OCI-M2 (cell line): Measurements from ENCODE around the gene MRPL12.
"Not testable (repeated sequence)": the region's sequence is repeated elsewhere in the genome, so short reads cannot be mapped to it uniquely, and the experiment has no call there.

Experiments used
- DNase-seq: peaks from one replicate; lab custom pipeline; 2025; ENCODE audit not compliant: unreplicated experiment; lab: John Stamatoyannopoulos, UW

Gene MRPL12

DNA sequence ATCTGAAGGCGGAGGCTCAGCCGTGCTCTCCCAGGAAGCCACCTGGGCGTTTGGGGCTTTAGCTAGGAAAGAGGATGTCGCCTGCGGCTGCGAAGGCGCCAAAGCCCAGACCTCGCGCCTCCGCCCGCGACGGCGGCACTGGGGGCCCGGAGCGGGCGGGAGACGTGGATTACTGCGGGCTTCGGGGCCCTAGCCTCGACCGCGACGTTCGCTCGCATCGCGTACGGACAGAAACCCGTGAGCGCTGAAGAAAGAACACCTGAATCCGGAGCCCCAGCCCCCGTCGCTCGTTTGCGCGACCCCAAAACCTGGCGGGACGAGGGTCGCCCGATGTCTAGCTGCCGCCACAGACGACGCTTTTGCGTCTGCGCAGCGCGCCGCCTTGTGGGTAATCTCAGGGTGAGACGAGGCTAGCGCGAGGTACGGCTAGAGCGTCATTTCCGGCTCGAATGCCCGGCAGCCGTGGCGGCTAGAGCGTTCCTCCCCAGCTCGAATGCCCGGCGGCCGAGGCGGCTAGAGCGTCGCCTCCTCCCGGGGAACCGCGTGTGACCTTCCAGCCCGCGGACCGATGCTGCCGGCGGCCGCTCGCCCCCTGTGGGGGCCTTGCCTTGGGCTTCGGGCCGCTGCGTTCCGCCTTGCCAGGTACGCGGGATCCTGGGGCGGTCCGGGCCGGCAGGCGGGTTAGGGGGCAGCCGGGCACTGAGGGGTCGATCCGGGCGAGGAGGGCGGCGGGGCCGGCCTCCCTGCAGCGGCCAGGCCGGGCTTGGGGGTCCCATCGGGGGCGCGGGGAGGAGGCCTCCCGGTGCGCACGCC lies at the start of gene MRPL12:
TSS of gene MRPL12 (plus strand) at position 434 of the 813 bp plus-strand sequence. CDS start at position 569, 135 bp downstream.
- DNase-seq, result peak; percentile 67

DNA sequence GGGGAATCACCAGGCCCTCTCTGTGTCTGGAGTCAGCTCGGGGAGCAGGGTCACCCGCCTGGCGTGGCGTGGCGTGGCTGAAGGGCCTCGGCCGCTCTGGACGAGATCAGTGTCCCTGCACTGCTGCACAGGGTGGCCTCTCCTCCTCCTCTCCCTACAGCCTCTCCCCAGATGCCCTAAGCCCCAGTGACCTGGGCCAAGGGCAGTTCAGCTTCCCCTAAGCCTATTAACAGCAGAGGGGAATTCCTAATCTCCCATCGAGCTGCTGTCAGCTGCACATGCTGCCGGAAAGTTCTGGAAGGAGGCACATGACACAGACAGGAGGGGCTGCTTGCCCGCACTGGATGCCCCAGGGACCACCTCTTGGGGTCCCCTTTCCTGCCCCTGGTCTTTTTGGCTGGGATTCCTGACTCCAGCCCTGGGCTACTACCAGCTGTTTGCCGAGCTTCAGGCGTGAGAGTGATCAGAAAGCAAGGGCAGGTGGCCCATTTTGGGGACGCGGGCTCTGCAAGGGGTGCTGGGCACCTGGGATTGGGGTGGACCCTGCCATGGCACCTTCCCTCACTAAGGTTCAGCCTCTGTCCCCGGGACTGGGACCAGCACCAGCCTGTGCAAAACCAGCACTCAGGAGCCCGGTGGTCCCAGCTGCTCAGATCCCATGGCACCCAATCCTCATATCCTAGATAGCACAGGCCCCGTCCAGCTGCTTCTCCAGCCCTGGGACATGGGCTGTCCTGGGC lies 47.6 kb upstream of the MRPL12 start:
- DNase-seq, result no peak

DNA sequence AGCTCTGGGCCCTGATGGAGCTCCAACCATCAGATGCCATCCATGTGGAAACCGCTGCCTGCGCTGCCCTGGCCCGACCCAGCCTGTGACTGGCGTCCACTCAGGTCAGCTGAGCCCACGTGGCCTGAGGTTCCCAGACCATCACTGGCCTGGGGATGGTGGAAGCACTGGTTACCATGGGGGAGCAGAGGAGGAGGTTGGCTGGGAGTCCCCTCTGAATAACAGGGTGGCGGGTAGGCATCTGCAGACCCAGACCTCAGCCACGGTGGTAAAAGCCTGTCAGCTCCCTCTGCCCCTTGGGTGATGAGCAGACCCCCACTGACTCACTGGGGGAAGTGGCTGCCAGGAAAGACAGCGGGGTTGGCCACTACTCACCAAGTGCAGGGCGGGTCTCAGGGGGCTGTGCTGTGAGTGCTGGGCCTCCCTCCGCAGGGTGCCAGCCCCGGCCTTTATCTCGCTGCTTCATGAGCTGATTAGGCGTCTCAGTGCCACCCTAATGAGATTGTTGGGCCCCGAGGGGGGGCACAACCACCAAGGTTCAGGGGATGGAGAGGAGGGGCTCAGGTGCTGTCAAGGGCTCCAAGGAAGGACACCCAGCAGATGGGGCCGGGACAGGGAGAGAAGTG lies 46.9 kb upstream of the MRPL12 start, which contains the start of gene PDE6G:
TSS of gene PDE6G (minus strand) at position 425 of the 626 bp plus-strand sequence. CDS start 3,237 bp downstream, outside the sequence.
- no peak for DNase-seq

DNA sequence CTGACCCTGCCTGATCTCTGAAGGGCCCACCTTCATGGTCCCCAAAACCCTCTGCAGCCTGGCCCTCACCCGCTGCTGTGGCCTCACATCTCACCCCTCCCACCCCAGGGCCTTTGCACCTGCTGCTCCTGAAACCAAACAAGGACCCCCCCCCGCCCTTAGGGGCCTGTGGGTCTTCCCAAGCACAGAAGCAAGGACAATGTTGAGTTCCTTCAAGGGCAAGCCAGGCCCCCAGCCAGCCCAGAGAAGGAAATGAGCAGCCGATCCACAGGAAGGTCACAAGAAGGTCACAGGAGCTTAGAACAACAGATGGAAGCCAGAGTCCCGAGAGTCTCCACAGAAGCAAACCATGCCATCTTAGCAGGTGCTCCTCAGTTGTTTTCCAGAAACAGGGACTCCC lies 46.3 kb upstream of the MRPL12 start:
- DNase-seq, result no peak

DNA sequence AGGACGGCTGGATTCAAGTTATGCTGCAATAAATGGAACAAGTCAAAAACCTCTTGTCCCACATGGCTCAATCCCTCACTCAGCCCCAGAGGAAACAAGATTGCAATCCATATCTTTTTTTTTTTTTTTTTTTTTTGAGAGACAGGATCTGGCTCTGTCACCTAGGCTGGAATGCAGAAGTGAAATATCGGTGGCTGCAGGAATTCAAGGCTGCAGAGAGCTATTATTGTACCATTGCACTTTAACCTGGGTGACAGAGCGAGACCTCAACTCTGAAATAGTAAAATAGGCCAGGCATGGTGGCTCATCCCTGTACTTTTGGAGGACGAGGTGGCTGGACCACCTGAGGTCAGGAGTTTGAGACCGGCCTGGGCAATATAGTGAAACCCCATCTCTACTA lies 44.1 kb upstream of the MRPL12 start:
- no peak for DNase-seq

DNA sequence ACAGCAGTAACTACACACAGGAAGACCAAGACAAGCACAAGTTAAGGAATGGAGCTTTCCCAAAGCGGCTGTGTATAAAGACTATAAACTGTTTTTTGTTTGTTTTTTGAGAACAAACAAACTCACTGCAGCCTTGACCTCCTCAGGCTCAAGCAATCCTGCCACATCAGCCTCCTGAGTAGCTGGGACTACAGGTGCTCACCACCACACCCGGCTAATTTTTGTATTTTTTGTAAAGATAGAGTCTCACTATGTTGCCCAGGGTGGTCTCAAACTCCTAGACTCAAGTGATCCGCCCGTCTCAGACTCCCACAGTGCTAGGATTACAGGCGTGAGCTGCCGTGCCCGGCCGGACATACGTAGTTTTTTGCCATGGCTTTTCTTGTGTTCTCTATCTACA lies 42.7 kb upstream of the MRPL12 start:
- no peak for DNase-seq

DNA sequence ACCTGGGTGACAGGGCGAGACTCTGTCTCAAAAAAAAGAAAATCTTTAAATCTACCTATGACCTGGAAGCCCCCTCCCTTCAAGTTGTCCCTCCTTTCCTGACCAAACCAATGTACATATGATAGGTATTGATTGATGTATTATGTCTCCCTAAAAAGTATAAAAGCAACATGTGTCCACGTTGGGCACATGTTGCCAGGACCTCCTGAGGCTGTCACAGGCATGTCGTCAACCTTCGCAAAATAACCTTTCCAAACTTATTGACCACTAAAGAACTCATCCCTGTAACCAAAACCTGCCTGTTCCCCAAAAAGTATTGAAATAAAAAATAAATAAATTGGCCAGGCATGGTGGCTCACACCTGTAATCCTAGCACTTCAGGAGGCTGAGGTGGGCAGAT lies 41.2 kb upstream of the MRPL12 start:
- DNase-seq, result no peak

DNA sequence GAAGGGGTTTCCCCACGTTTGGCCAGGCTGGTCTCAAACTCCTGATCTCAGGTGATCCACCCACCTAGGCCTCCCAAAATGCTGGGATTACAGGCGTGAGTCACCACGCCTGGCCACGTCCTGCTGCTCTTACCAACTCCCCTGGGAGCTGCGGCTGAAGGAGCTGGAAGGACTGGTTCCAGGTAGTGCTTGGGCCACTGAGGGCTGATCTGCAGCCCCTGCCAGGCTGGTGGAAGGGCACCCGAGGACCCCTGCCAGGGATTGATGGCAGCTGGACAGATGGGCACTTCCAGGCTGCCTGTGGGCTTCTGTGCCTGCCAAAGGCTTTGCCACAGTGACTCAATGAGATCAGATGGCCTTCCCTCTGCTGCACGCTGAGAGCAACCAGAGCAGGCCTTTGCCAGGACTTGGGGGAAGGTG lies 39.1 kb upstream of the MRPL12 start:
- no peak for DNase-seq

DNA sequence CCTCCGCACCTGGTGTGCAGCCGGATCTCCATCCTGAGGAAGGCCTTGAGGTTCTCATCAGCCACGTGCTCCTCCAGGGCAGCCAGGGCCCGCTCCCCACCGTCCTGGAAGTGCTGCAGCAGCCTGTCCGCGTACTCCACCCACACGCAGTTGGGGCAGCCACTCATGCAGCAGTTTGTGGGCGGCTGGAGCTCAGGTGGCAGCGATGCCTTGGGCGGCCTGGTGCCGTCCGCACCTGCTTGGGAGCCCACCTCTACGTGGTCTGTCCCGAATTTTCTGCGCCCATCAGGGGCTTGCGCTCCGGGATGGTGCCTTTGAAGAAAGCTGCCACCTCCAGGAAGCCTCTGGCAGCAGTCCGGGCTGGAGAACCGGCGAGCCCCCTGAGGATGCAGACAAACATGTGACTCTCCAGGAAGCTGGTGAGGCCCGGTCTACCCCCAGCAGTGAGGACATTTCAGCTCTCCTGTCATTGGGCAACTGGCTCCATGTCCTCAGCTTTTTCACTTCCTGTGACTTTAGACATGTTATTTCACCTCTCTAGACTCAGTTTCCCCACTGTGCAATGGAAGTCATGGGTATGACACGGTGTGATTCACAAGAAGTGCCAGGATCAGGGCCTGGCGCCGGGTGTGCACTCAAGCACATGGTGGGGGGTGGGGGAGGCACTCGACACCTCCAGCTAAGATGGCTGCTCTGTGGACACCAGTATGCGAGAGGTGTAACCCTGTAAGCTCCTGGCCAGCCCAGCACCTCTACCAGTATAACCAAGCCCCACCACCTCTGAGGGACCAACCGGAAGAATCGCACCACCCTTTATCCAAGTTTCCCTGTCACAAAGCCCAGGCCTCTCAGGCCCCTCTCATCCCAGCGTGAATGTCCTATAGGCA lies 37.7 kb upstream of the MRPL12 start:
- DNase-seq, result no peak

DNA sequence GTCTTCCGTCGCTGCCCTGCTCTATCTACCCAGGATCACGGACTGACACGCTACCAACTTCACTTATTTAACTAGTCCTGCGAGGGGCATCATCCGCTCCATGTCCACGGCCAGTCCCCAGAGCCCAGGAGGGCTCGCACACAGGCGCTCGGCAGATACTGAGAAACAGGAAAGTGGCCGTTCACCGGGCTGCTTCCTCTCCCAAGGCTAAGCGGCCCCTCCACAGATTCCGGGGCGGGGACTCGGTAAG lies 37.1 kb upstream of the MRPL12 start:
- DNase-seq, result no peak

DNA sequence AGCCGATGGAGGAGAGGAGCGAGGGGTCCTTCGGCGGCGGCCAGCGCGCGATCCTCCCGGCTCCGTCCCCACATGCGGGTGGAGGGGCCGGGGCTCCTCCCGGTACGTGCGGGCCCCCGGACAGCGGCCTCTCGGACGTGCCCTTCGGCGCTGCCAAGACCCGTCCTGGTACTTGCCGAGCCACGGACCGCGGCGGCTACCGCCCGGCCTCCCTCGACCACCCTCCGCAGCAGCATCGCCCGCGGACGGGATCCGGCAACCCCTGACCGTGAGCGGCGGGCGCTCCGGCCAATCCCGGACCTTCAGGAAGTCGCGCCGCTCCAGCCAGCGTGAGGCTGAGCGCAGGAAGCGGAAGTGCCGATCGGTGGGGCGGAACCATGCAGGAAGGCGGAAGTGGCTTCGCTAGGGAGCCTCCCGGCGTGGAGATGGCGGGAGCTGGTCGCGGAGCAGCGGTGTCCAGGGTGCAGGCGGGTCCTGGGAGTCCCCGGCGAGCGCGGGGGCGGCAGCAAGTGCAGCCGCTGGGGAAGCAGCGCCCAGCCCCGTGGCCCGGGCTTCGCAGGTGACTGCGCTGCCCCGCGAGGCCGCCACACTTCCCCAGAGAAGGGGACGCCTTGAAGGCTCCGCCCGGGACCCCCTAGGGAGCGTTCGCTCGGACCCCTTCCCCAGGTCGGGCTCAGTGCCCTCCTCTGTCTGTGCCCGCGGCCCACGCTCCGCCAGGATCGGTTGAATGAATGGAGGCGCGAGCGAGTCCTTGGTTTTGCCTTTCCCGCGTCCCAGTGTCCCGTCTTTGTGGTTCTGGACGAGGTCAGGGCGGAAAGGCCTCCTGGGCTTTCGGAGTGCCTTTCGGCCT lies 36.6 kb upstream of the MRPL12 start, which contains the start of the genes CCDC137 and OXLD1:
TSS of gene CCDC137 (plus strand) at position 396 of the 850 bp plus-strand sequence. CDS start at position 426, 30 bp downstream.
TSS of gene OXLD1 (minus strand) at position 264 of the 850 bp plus-strand sequence. CDS start at position 236, 28 bp downstream.
- DNase-seq, result peak; percentile 33

DNA sequence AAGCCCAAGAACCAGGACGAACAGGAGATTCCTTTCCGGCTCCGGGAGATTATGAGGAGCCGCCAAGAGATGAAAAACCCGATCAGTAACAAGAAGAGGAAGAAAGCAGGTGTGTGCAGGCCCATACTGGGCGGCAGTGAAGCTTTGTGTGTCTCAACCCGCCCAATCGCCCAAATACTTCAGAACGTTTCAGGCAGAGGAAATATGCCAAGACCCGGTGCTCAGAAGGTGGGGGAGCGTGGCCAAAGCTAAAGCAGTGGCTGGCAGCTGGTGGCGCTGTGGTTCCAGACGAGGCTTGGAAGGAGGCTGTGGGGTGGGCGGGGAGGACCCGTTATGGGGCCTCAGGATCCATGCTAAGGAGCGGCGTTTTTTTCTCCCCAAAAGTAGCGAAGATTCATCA lies 35.4 kb upstream of the MRPL12 start:
- no peak for DNase-seq

DNA sequence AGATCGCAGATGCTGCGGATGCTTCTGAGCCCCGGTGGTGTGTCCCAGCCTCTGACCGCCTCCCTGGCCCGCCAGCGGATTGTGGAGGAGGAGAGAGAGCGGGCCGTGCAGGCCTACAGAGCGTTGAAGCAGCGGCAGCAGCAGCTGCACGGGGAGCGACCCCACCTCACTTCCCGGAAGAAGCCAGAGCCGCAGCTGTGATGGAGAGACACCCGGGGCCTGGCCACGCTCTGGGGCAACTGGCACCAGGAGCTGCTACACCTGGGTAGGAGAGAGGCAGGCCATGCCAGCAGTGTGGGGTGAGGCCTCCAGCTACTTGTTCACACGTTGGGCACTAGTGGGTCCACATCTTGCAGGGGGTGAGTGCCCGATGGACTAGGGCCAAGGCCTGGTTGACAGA lies 30.7 kb upstream of the MRPL12 start:
- DNase-seq, result no peak

DNA sequence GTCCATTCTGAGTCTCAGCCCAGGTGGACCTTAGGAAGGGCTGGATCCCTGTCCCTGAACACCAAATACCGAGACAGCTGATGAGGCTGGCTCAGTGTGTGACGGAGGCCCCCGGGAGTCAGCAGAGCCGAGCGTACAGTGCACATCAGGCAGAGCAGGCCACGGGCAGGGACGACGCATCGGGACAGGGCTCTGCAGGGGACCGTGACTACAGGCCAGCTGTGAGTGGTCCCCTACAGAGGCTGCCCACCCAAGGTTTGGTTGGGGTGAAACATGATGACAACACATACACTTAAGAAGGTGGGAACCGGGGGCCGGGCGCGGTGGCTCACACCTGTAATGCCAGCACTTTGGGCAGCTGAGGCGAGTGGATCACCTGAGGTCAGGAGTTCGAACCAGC lies 30.2 kb upstream of the MRPL12 start:
- no peak for DNase-seq

DNA sequence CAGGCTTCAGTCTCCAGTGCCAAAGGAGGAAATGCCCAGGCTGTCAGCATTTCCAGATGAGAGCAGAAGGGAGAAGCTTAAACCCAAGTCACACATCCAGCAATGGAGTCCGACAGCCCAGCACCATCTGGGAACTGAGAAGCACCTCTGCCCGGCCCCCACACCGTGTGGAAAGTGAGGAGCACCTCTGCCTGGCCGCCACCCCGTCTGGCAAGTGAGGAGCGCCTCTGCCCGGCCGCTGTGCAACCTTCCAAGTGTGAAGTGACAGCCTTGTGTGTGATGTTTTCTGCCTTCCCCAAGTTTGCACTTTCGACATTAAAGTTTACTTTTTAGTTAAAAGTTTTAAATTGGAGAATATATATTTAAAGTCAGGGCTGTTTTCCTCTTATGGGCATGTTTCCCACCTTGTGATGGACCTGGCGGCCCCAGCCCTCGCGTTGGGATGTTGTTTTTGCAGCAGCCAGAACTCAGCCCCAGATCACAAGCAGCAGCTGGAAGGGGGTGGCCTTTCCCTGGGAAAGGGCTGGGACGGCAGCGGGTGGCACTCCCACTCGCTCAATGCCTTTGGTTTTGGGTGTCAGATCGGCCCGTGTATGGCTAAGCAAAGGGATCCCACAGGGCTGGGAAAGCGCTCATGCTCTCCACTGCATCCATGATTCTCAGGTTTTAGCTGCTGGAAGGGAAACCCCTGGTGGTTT lies 29.5 kb upstream of the MRPL12 start:
- DNase-seq, result no peak

DNA sequence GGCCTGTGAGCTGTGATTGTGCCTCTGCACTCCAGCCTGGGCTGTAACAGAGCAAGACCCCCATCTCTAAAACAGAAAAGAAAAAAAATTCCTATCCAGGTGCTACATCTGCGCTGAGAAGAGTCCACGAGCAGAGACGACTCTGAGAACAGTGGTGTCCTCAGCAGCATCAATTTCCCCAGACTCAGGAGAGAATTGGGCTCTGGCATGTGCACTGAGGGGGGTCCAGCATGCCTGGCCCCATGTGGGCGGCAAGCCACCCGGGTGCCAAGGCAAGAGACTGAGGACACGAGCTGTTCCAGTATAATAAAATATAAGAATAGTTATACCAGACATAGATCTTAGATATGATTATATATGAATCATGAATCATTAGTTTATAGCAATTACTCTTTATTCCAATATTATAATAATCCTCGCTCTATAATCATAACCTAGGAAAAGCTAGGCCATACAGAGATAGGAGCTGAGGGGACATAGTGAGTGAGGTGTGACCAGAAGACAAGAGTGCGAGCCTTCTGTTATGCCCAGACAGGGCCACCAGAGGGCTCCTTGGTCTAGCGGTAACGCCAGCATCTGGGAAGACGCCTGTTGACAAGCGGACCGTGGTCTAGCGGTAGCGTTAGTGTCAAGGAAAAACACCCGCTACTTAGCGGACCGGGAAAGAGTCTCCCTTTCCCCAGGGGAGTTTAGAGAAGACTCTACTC lies 27.5 kb upstream of the MRPL12 start:
- not testable (repeated sequence) for DNase-seq

DNA sequence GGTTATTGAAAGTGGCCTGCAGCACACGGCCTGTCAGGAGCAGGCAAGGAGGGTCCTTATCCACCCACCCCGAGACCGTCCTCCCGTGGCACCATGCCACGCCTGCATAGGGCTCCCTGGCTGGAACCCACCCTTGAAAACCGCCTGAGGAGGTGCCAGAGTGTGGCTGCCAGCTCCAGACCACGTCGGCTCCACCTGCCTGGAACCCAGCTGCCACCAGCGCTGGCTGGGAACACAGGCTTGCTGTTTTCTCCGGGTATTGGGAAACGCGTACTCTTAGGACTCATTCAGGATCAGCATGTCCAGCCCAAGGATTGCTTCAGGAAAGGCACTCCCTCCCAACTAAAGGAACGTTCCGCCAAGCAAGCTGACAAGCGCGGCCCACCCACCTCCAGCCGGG lies 26.3 kb upstream of the MRPL12 start:
- DNase-seq, result no peak

DNA sequence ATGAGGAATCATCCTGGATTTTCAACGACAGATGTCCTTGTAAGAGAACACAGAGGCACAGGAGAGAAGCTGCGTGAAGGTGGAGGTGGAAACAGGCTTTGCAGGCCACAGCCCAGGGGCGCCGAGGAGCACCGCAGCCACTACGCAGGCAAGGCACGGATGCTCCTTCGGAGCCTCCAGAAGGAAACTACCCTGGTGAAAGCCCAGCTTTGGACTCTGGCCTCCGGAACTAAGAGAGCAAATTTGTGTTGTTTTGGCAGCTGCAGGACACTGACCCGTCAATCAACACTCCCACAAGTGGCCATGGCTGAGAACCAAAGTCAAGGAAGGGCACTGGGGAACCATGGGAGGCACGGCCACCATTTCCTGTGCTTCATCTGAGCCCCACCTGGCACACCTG lies 23.0 kb upstream of the MRPL12 start:
- no peak for DNase-seq

DNA sequence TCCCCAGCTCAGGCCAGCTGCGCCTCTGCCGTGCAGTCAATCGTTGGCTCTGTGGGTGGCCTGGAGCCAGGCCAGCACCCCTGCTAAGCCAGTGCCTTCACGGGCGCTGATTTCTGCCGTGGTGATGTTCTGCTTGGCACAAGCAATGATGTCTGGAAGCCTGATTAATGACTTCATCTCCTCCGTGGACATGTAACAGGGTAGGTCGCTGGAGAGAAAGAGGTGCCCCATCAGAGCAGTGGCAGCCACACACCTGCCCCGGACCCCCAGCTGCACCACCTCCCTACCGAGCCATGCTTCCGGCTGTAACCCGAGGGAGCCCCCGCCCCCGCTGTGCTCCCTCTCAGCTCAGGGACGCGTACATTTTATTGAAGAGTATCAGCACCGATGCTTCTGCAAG lies 21.5 kb upstream of the MRPL12 start:
- no peak for DNase-seq
